Erythroblast (primary cell): ENCODE measurements around the gene SCGB2B2.

Source experiments
- GATA1 ChIP-seq: IDR thresholded peaks from 2 replicates; pipeline ENCODE4 v1.6.1; 2011; ENCODE audit warnings: low read depth, mild to moderate bottlenecking, control low read depth, low read length, moderate library complexity
- POLR2A ChIP-seq: IDR thresholded peaks from 2 replicates; pipeline ENCODE4 v1.6.1; 2011; ENCODE audit warnings: mild to moderate bottlenecking, low read length

GRCh38 chr19:34715357-34715756 lies 38.4 kb upstream of the SCGB2B2 start:
- TF ChIP-seq POLR2A (no peak), GATA1 (no peak)
